NCI-H82 treated with DMSO at 0.1 percent for 48 hours (cell line): Measurements from ENCODE around the gene GZMM.

Source experiments
- DNase-seq: peaks from one replicate; lab custom pipeline; 2025; ENCODE audit not compliant: unreplicated experiment; lab: John Stamatoyannopoulos, UW

Gene GZMM

DNA sequence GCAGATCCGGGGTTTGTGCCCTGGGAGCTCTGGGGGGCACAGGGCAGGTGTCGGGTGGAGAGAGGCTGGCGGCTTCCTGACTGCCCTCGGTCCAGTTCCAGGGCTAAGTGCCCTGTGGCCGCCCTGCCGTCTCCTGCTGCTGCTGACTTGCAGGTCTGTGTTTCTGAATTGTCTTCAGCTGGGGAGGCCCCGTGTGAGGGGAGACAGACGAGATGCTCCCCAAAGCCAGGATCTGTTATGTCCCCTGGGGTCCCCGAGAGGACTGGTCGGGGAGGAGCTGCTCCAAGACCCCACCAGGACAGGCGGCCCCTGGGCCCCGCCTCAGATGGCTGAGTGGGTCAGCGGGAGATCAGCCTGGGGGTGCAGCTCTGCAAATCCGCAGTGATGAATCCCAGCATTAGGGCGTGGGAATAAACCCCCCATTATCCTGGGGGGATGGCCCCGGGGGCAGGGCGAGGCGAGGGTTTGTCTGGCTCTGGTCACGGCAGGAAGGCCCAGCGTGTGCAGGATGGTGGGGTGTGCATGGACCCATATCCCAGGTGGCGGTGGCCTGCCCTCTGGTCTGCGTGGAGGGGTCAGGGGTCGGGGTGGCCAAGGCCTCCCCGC is 50.5 kb downstream of the GZMM start:
- DNase-seq: no peak

DNA sequence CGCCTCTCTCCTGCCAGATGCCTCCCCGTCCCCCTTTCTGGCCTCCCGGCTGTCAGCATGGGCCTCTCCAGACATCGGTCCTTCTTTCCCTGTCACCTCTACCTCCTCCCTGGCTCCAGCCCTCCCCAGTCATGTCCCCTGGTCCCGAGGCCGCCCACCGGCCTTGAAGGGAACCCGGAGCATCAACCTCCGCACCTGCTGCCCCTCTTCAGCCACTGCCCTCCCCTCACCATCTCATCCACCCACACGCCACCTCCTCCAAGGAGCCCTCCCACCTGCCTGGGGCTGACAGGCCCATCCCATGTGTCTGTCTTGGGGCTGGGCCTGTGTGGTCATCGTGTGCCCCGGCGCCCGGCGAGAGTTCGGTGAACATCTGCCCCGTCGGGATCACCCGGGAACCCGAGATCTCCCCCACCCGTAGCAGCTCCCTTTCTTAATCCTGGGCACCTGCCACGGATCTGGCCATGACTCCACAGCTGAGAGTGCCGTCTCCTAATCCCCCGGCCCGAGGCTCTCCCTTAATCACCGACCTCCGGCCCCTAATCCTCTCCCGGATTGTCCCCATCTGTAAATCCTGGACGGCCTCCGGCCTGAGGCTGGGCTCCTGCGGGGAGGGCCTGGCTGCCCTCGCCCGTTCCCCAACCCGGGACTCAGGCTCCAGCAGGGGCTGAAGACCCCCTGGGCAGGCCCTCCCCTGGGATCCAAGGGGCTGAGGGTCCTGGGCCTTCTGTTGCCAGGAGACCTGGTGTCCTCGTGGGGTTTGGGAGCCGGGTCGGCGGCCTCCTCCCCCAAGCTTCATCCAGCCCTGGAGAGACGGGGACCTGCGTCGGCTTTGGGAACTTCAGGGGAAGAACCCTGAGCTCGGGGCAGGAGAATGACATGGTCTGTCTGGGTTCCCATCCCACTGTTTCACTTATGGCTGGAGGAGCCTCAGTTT is 51.7 kb downstream of the GZMM start:
- peak; percentile 68 for DNase-seq

DNA sequence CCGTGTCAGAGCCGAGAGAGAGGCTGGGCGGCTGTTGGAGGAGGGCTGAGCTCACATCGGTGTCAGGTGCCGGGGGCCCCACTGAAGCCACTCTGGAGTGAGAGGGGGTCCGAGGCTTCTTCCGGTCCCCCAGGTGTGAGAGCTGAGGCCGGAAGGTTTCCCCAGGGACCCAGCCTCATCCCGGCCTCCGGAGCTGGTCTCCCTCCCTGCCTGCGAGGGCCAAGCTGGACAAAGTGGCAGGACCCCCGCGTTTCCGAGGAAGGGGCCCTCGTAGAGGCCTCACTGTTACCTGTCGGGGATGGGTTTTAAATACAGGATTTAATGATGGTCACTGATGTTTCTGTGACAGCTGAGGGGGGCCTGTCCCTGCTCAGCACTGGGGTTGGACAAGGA is 52.4 kb downstream of the GZMM start:
- DNase-seq: no peak

DNA sequence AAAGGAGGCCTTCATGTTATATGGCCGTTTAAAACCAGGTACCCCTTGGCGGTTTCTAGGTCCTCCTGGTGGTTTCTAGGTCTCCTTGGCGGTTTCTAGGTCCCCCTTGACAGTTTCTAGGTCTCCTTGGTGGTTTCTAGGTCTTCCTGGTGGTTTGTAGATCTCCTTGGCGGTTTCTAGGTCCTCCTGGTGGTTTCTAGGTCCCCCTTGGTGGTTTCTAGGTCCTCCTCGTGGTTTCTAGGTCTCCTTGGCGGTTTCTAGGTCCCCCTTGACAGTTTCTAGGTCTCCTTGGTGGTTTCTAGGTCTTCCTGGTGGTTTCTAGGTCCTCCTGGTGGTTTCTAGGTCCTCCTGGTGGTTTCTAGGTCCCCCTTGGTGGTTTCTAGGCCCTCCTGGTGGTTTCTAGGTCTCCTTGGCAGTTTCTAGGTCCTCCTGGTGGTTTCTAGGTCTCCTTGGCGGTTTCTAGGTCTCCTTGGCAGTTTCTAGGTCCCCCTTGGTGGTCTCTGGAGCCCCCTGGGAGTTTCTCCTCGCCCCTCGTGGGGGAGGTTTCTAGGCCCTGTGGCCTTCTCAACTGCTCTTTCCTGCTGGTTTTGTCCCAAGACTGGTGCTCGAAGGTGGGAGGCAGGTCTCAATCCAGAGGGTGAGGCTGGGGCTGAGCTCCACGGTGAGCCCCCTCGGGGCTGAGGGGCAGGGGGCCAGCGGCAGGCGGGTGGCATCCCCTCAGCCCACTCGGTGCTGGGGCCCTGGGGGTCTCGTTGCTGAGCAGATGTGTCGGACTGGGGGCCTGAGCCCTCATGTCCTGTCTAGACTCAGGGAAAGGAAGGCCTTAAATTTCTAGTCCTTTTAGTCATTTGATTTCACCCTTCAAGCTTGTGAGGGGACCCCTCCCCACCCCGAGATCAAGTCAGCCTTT is 53.8 kb downstream of the GZMM start:
- DNase-seq: no peak
